GM12801 (cell line): Measurements from ENCODE around the gene RAB13.

Experiments
- CTCF ChIP-seq: IDR thresholded peaks from one replicate; pipeline ENCODE4 v1.5.1; 2011; ENCODE audit warnings: control low read depth; ENCODE audit not compliant: insufficient read length; ENCODE audit errors: extremely low read depth

RAB13 gene

GRCh38 chr1:153939476-153939875 is 46.7 kb downstream of the RAB13 start:
- TF ChIP-seq CTCF: no peak

- TF ChIP-seq CTCF: no peak
These were observed 47.1 kb downstream of the RAB13 start for GRCh38 chr1:153938996-153939395.

- no peak for TF ChIP-seq CTCF
These were observed 48.8 kb downstream of the RAB13 start for GRCh38 chr1:153937331-153937730.

GRCh38 chr1:153936011-153936802 is 49.9 kb downstream of the RAB13 start:
- no peak for TF ChIP-seq CTCF

GRCh38 chr1:153934746-153935145 is 51.4 kb downstream of the RAB13 start:
- no peak for TF ChIP-seq CTCF

GRCh38 chr1:153933955-153934354 is 52.2 kb downstream of the RAB13 start:
- TF ChIP-seq CTCF: no peak

GRCh38 chr1:153933430-153933829 is 52.7 kb downstream of the RAB13 start:
- TF ChIP-seq CTCF: no peak
